ENCODE measurements around the gene RNU6-1. TPM values are rescaled to one million over a fixed set of nuclear protein-coding genes. Genes with fewer than 3 reads are reported as not detected.
A peak's percentile ranks its signal among the peaks of the same experiment; 100 is the strongest.

RNU6-1 gene
- total RNA-seq, 1 experiment from 2014 or later, result not detected

GRCh38 chr15:67859331-67859946, 19.6 kb upstream of the RNU6-1 start:
- DNase-seq (ENCODE audit: extremely low read depth, low read depth), result no peak

GRCh38 chr15:67857220-67857619, 17.4 kb upstream of the RNU6-1 start:
- DNase-seq (ENCODE audit: extremely low read depth, low read depth), result no peak

DNA sequence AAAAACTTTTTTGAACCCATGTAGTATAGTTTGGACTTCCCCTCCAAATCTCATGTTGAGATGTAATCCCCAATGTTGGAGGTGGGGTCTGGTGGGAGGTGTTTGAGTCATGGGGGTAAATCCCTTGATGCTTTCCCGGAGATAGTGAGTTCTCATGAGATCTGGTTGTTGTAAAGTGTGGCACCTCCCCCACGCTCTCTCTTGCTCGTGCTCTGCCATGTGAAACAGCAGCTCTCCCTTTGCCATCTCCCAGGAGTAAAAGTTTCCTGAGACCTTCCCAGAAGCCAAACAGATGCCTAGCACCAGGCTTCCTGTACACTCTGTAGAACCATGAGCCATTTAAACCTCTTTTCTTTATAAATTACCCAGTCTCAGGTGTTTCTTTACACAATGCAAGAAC, 16.0 kb upstream of the RNU6-1 start:
- DNase-seq (ENCODE audit: extremely low read depth, low read depth), result no peak

DNA sequence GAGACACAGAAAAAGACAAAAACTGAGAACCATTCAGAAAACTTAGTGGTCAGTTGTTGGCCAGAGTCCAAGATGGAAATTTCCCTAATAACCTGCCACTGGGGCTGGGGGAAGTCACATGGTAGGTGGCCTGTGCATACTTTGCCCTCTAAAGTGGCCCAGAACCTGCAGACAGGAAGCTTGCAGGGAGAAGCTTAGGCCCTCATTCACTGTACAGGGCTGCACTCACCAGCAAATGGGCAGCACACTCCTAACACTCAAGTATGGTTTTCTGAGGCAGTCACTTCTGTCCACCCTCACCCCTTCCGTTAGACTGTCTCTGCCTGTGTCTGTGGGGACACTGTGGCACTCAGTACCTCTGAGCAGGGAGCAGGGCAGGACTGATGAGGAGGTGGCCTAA, 14.5 kb upstream of the RNU6-1 start:
- DNase-seq (ENCODE audit: extremely low read depth, low read depth), result no peak

- DNase-seq (ENCODE audit: extremely low read depth, low read depth), result no peak
These were observed 13.6 kb upstream of the RNU6-1 start for GRCh38 chr15:67853454-67853853.

DNA sequence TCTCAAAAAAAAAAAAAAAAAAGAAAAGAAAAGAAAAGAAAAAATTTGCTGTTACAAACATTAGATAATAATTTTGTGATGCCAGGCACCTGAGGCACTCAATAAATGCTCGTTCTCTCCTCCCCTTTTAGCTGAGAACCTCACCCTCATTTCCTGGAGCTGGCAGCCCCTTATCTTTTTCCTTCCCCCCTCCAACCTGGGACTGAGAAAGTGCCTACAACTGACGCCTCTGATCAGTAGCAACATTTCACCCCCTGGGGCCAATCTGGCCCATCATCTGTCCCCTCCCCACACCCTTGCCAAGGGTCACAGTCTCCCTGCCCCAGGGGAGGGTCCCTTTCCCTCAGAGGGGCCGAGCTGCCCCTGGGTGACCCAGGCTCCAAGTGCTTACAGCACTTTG, 12.6 kb upstream of the RNU6-1 start:
- no peak for DNase-seq (ENCODE audit: extremely low read depth, low read depth)

DNA sequence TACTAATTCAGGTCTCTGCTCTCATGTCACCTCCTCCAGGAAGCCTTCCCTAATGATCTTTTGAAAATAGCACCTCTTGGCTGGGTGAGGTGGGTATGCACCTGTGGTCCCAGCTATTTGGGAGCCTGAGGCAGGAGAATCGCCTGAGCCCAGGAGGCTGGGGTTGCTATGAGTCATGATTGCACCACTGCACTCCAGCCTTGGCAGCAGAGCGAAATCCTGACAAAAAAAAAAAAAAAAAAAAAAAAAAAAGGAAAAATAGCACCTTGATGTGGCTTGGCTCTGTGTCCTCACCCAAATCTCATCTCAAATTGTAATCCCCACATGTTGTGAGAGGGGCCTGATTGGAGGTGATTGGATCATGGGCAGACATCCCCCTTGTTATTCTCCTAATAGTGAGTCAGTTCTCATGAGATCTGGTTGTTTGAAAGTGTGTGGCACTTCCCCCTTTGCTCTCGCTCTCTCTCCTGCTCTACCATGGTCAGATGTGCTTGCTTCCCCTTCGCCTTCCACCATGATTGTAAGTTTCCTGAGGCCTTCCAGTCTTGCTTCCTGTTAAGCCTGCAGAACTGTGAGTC, 11.2 kb upstream of the RNU6-1 start:
- DNase-seq (ENCODE audit: extremely low read depth, low read depth), result no peak

DNA sequence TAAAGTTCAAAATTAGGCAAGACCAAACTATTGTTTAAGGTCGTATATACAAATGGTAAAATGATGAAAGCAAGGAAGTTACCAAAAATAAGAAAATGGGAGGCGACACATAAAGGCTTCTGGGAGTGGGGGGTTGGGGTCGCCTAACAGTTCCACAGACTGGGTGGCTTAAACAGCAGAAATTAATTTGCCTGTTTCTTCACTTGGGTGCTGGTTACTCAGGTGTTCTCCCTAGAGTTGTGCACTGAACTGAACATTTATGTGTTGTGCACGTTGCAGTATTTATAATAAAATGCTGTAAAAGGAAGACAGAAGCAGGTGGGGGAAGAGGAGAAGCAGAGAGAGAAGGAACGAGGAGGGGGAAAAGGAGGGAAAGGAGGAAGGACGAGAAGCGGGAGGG, 10.5 kb upstream of the RNU6-1 start:
- DNase-seq (ENCODE audit: extremely low read depth, low read depth), result no peak

DNA sequence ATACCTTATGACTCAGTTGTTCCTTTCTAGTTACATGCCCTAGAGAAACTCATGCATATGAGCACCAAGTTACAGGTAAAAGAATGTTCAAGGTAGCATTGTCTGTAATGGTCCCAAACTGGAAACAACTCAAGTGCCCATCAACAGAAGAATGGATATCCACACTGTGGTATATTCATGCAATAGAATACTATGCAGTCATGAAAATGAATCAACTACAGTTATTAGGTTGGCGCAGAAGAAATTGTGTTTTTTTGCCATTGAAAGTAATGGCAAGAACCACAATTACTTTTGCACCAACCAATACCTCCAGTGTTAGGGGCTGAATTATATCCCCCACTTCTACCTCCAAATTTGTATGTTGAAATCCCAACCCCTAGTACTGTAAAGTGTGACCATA, 9.7 kb upstream of the RNU6-1 start:
- DNase-seq (ENCODE audit: extremely low read depth, low read depth), result no peak

DNA sequence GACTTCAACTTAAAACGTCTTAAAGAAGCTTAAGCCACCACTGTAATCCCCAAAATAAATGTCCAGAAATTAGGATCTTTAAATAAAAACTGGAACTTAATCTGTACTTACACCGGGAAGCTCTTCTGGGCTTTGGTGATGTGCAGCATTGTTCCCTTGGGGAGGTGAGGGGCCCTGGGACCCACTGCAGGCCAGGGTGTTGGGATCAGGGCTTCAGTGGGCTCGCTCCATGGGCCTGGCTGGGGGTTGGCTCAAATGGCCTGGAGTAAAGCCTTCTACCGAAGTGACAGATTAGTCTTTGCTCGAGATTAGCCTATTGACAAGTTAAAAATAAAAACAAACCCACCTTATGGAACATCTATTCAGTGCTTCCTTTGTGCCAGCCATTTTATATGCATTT, 6.1 kb upstream of the RNU6-1 start:
- no peak for DNase-seq (ENCODE audit: extremely low read depth, low read depth)

DNA sequence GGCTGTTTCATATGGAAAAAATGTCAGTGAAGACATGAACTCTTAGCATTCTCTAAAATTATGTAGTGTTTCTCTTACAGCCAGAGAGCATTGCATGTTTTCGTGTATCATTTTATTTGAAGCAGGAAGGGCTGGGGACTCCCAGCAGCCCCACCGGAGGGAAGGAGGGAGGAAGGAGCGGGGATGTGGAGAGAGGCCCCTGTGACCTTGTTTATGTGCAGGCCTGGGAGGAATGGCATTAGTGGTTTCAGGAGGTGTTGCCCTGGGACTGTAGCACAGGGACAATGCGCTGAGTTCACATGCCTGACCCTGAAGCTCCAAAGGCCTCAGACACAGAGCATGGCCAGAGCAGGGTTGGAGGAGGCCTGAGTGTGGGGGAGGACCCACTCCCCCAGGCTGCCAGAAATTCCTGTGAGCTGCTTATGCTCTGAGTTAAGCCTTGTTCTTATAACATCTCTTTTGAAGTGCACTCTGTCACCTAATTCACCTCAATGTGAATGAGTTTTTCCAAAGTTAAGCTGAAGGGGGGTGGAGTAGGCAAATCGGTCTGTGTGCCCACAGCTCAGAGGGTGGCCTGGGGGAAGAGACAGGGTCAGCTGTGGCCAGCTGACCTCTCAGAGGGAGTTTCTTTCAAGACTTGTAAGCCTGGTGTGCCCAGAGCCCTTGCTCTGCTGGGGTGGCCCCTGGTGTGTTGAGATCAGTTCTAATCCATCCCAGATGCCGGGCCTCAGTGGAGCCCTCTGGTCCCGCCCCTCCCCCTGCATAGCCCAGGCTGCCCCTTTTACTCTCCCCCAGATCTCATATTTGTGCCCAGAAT, 3.9 kb upstream of the RNU6-1 start:
- no peak for DNase-seq (ENCODE audit: extremely low read depth, low read depth)

GRCh38 chr15:67843092-67843501, 3.3 kb upstream of the RNU6-1 start:
- DNase-seq (ENCODE audit: extremely low read depth, low read depth), result no peak

GRCh38 chr15:67841513-67841762, 1.6 kb upstream of the RNU6-1 start:
- DNase-seq (ENCODE audit: extremely low read depth, low read depth), result no peak

- no peak for DNase-seq (ENCODE audit: extremely low read depth, low read depth)
These were observed 1.1 kb upstream of the RNU6-1 start for GRCh38 chr15:67840749-67841512.

DNA sequence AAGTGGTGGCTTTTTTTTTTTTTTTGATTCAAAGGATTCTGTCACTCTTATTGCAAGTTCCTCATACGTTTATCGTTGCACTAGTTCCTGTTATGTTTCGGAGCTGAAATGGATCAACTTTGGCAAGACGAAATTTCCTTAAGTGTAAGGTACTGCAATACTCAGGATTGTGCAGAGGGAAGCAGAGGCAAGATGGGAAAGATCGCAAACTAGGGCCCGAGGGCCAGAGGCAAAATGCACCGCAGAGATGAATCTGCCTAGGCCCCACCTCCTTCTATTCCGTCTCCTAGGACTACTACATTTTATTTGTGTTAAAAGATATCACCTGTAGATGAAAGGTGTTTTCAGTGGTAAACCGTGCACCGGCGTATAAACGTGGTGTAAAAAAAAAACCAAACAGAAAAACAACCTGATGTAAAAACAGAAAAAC, 331 bp downstream of the RNU6-1 start:
- DNase-seq (ENCODE audit: extremely low read depth, low read depth), result peak; percentile 37

DNA sequence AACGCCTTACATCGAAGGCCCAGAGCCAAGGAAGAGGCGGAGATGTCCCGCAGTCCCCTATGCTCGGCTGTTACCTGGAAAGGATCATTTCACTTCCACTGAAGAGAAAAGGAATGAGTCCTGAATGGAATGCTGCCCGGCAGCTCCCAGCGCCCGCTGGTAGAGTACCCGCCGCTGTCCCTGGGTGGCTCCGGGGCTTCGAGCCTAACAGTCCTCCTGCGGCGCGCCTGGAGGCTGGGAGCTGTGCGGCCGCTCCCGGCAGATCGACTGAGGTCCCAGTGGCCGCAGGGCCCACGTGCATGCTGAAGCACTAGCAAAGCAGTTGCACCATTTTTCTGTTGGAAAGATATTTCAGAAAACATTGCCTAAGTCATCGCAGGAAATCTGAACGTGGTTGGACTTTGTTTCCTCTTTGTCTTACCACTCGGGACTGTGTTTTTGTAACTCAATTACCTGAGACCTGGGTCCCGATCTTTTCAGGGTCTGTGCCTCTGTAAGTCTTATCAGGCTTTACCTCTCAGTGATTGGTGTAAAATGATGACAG, 984 bp downstream of the RNU6-1 start:
- no peak for DNase-seq (ENCODE audit: extremely low read depth, low read depth)

DNA sequence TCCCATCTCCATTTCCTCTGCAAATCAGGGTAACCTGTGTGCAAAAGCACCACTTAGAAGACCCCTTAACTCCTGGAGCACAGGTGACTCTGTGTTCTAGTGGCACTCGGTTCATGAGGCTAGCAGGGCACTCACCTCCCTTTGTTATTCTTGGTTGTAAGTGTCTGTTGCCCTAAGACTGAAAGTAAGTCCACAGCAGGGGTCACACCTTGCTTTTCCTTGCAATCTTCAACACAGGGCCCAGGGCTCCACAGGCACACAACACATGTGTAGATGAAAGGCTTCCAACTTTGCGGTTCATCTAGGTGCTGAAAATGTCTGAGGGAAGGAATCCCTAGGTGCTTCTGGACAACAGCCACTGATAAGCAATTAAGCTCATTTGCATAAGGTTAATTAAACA, 2.9 kb downstream of the RNU6-1 start:
- DNase-seq (ENCODE audit: extremely low read depth, low read depth), result no peak

- DNase-seq (ENCODE audit: extremely low read depth, low read depth), result peak; percentile 25
These were observed 3.4 kb downstream of the RNU6-1 start for GRCh38 chr15:67836477-67836876.

DNA sequence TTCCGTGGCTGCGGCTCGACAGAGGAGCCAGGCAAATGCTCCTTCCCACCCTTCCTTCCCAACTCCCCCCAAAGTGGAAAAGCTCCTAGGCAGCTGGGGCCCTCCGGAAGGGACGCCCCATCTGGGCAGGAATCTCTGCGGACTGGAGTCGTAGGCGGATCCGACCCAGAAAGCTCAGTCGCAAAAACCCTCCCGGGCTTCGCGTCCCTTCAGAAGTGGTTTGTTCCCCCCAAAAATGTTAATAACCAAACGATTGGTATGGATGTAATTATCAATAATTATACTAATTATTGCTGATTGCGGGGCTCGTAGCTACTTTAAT, 3.8 kb downstream of the RNU6-1 start:
- no peak for DNase-seq (ENCODE audit: extremely low read depth, low read depth)

DNA sequence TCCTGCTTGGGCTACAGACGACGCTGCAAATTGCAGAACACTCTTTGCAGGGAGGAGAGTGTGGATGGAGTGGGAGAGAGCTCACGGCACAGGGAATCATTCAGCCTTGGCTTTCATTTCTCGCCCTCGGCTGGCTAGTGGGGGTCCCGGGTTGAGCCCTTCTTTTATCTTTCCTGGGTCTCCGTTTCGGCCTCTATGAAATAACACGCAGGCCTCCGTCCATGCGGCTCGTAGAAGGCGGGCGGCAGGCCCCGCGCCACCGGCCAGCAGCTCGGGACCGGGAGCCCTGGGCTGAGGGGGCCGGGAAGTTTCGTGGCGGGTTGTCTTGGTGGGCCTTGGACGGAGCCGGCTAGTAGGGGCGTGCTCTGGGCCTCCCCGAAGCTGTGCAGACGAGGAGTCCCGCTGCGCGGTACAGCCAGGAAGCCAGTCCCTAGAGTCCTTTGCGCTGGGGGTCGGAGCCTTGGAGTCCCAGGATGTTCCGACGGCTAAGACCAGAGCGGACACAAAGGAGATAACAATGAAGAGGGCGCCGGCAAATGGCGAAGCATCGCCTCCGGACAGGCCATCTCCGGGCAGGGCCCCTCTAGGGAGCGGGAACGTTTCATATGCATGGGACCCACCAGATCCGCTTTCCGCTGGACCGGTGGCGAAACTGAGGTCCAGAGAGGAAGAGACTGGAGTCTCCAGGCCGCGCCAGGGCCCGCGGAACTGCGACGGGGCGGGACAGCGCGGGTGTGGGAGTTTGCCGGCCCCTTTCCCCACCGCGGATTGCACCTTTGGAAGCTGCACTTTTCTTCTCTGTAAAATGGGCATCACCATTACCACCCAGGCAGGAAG, 4.3 kb downstream of the RNU6-1 start:
- no peak for DNase-seq (ENCODE audit: extremely low read depth, low read depth)

All from NCI-H460 (cell line).